ENCODE results near the gene ERCC5.

ERCC5 gene

DNA sequence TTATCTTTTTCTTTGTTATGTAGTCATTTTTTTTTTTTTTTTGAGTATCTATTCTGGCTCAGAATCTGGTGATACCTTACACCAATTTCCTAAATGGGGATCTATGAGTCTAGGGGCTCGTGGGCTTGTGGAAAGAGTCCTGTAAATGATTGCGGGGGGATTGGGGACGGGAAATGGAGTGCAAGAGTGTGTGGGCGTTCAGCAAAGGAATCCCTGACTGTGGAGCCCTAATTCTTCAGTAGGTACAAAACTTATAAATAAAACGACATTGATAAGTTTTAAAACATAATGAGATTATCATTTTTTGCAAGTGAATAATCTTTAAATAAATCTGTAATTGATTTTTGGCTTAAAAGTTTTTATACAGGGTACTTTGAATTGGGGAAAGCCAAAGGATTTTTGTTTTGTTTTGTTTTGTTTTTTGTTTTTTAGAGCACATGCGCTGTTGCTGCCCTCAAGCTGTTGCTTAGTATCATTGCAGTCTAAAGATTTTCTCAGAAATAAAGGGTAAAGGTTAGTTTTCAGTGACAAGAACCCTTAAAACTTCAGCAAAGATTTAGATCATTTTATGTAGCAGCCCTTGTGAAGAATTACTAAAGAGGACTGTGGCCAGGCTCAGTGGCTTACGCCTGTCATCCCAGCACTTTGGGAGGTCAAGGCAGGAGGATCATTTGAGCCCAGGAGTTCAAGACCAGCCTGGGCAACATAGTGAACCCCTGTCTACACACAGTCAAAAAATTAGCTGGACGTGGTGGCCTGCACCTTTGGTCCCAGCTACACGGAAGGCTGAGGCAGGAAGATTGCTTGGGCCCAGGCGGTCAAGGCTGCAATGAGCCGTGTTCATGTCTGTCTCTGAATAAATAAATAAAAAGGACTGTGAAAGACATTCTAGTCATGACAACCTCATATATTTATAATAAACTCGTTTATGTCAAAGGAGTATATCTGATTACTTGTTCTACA is 1.7 kb downstream of the ERCC5 start:
- TF ChIP-seq, protein P1, sequence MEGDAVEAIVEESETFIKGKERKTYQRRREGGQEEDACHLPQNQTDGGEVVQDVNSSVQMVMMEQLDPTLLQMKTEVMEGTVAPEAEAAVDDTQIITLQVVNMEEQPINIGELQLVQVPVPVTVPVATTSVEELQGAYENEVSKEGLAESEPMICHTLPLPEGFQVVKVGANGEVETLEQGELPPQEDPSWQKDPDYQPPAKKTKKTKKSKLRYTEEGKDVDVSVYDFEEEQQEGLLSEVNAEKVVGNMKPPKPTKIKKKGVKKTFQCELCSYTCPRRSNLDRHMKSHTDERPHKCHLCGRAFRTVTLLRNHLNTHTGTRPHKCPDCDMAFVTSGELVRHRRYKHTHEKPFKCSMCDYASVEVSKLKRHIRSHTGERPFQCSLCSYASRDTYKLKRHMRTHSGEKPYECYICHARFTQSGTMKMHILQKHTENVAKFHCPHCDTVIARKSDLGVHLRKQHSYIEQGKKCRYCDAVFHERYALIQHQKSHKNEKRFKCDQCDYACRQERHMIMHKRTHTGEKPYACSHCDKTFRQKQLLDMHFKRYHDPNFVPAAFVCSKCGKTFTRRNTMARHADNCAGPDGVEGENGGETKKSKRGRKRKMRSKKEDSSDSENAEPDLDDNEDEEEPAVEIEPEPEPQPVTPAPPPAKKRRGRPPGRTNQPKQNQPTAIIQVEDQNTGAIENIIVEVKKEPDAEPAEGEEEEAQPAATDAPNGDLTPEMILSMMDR (IDR thresholded peaks at IDR 0.05; ENCODE audit: low read depth, low read length) = peak; percentile 64
- H3K27ac ChIP-seq = peak overlapping the region; percentile 87
- H3K4me3 ChIP-seq (ENCODE audit: low read depth, low read length) = peak overlapping the region; percentile 94
- no peaks in the 10 kb centered on the region for H3K9me3 ChIP-seq (ENCODE audit: severe bottlenecking)
- no peaks in the 10 kb centered on the region for H3K27me3 ChIP-seq (ENCODE audit: insufficient read depth, low read depth, severe bottlenecking)
- peaks cover 6% of the 10 kb centered on the region for H3K36me3 ChIP-seq
- no peak for DNase-seq

DNA sequence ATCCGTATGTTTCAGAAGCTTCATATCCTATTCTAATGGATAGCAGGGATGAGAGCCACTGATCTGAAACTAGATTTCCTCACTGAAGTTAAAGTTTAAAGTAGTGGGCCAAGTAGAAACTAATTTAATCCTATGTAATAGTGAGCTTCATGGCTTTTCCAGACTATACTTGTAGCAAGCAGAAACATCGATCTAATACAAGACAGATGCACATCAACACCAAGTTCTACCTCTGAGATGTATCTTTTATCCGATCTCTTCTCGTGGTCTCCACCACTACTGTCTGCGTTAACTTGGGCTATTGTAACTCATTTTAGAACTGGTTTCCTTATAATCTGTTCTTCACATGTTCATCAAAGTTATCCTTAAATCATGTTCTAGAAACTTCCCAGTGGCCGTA is 3.1 kb downstream of the ERCC5 start:
- no peak for DNase-seq
- H3K4me3 ChIP-seq (ENCODE audit: low read depth, low read length) = no peak overlapping the region
- TF ChIP-seq, protein P1 (IDR thresholded peaks at IDR 0.05; ENCODE audit: low read depth, low read length) = no peak

DNA sequence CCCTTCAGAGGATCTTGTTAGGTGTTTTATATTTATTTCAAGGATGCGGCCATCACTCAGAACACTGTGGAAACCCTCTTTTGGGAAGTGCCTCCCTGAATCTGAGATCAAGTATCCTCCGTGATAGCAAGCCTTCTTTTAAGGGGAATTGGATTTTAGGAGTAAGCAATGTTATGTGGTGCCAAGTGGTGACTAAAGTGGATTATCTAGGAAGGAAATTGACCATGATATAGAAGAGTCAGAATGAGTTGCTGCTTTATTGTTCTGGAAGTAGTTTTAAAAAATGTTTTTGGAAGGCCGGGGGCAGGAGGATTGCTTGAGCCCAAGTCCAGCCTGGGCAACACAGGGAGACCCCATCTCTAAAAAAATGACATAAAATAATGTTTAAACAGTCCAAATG is 6.7 kb downstream of the ERCC5 start:
- Histone ChIP-seq H3K4me3 (ENCODE audit: low read depth, low read length) (no peak overlapping the region), H3K36me3 (peaks cover 40% of the 10 kb centered on the region), H3K27ac (no peak overlapping the region), H3K9me3 (ENCODE audit: severe bottlenecking) (no peaks in the 10 kb centered on the region), H3K27me3 (ENCODE audit: insufficient read depth, low read depth, severe bottlenecking) (no peaks in the 10 kb centered on the region)
- DNase-seq = no peak
- TF ChIP-seq, protein P1 (IDR thresholded peaks at IDR 0.05; ENCODE audit: low read depth, low read length) = no peak

More for the DNA sequence above, 3.1 kb downstream of the ERCC5 start:
- Histone ChIP-seq H3K27ac (no peak overlapping the region), H3K9me3 (ENCODE audit: severe bottlenecking) (no peaks in the 10 kb centered on the region), H3K27me3 (ENCODE audit: insufficient read depth, low read depth, severe bottlenecking) (no peaks in the 10 kb centered on the region), H3K36me3 (peaks cover 8% of the 10 kb centered on the region)

DNA sequence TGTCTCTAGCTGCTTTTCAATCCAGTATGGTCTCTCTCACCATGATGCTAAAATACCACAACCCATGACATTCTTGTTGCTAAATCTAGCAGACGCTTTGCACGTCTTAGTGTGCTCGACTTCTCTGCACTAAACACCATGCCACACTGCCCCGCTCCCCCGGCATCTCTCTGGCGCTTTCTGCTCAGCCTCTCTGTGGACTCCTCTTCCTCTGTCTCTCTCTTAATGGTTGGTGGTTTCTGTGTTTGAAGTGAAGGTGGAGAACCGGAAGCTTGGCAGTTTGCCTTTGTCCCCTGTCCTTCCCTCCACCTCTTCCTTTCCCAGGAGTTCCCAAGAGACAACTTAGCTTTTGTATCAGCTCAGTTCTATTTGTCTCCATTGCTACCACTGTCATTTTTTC is 8.8 kb downstream of the ERCC5 start:
- no peaks in the 10 kb centered on the region for H3K9me3 ChIP-seq (ENCODE audit: severe bottlenecking)
- H3K27me3 ChIP-seq (ENCODE audit: insufficient read depth, low read depth, severe bottlenecking) = no peaks in the 10 kb centered on the region
- H3K36me3 ChIP-seq = peaks cover 62% of the 10 kb centered on the region
- no peak overlapping the region for H3K27ac ChIP-seq
- no peak overlapping the region for H3K4me3 ChIP-seq (ENCODE audit: low read depth, low read length)
- no peak for DNase-seq
- TF ChIP-seq, protein P1 (IDR thresholded peaks at IDR 0.05; ENCODE audit: low read depth, low read length) = no peak

DNA sequence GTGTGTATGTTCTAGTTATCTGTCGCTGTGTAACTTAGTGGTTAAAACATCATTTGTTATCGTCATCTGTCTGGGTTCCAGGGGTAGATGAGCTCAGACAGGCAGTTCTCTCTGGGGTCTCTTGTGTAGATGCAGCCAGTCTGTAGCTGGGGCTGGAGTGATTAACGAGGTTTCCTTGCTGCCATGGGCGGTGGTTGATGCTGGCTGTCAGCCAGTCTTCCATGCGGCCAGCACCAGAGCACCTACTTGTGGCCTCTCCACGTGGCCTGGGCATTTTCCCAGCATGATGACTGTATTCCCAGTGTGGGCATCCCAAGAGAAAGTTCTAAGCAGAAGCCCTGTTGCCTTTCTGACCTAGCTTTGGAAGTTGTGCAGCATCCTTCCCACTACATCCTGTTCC is 10.7 kb downstream of the ERCC5 start:
- no peaks in the 10 kb centered on the region for H3K9me3 ChIP-seq (ENCODE audit: severe bottlenecking)
- no peaks in the 10 kb centered on the region for H3K27me3 ChIP-seq (ENCODE audit: insufficient read depth, low read depth, severe bottlenecking)
- H3K36me3 ChIP-seq = peaks cover 80% of the 10 kb centered on the region
- DNase-seq = no peak
- H3K27ac ChIP-seq = no peak overlapping the region
- TF ChIP-seq, protein P1 (IDR thresholded peaks at IDR 0.05; ENCODE audit: low read depth, low read length) = no peak
- no peak overlapping the region for H3K4me3 ChIP-seq (ENCODE audit: low read depth, low read length)

Data from WERI-Rb-1 (cell line).